ENCODE results near the gene LTO1.
A peak's percentile ranks its signal among the peaks of the same experiment; 100 is the strongest.

LTO1 gene

GRCh38 chr11:69682221-69682620 is 7.1 kb upstream of the LTO1 start:
- DNase-seq (ENCODE audit: low read depth in 3 of 3, low spot score in 1 of 3) = no peak

- DNase-seq (ENCODE audit: low read depth in 3 of 3, low spot score in 1 of 3) = no peak
Measured at GRCh38 chr11:69680688-69681087, 5.5 kb upstream of the LTO1 start.

GRCh38 chr11:69677749-69678148 is 2.6 kb upstream of the LTO1 start:
- no peak for DNase-seq (ENCODE audit: low read depth in 3 of 3, low spot score in 1 of 3)

GRCh38 chr11:69674267-69674885 is 777 bp downstream of the LTO1 start:
- no peak for DNase-seq (ENCODE audit: low read depth in 3 of 3, low spot score in 1 of 3)

- no peak for DNase-seq (ENCODE audit: low read depth in 3 of 3, low spot score in 1 of 3)
Measured at GRCh38 chr11:69671734-69672465, 3.3 kb downstream of the LTO1 start.

- DNase-seq (ENCODE audit: low read depth in 3 of 3, low spot score in 1 of 3) = peak in 2 of 3 donors; percentile 13 to 38
Measured at GRCh38 chr11:69670158-69670845, 4.9 kb downstream of the LTO1 start.

- no peak for DNase-seq (ENCODE audit: low read depth in 3 of 3, low spot score in 1 of 3)
Measured at GRCh38 chr11:69669486-69669885, 5.7 kb downstream of the LTO1 start.

GRCh38 chr11:69667619-69668604 is 7.2 kb downstream of the LTO1 start:
- DNase-seq (ENCODE audit: low read depth in 3 of 3, low spot score in 1 of 3) = no peak

- DNase-seq (ENCODE audit: low read depth in 3 of 3, low spot score in 1 of 3) = no peak
Measured at GRCh38 chr11:69666752-69667536, 8.2 kb downstream of the LTO1 start.

GRCh38 chr11:69666261-69666660 is 8.9 kb downstream of the LTO1 start:
- DNase-seq (ENCODE audit: low read depth in 3 of 3, low spot score in 1 of 3) = no peak

- DNase-seq (ENCODE audit: low read depth in 3 of 3, low spot score in 1 of 3) = no peak
Measured at GRCh38 chr11:69665669-69666068, 9.5 kb downstream of the LTO1 start.

- DNase-seq (ENCODE audit: low read depth in 3 of 3, low spot score in 1 of 3) = no peak
Measured at GRCh38 chr11:69664901-69665300, 10.3 kb downstream of the LTO1 start.

- DNase-seq (ENCODE audit: low read depth in 3 of 3, low spot score in 1 of 3) = no peak
Measured at GRCh38 chr11:69664103-69664775, 10.9 kb downstream of the LTO1 start.

- no peak for DNase-seq (ENCODE audit: low read depth in 3 of 3, low spot score in 1 of 3)
Measured at GRCh38 chr11:69663326-69663725, 11.8 kb downstream of the LTO1 start.

- no peak for DNase-seq (ENCODE audit: low read depth in 3 of 3, low spot score in 1 of 3)
Measured at GRCh38 chr11:69662806-69663205, 12.3 kb downstream of the LTO1 start.

- no peak for DNase-seq (ENCODE audit: low read depth in 3 of 3, low spot score in 1 of 3)
Measured at GRCh38 chr11:69662021-69662698, 13.0 kb downstream of the LTO1 start.

- DNase-seq (ENCODE audit: low read depth in 3 of 3, low spot score in 1 of 3) = no peak
Measured at GRCh38 chr11:69661413-69661715, 13.8 kb downstream of the LTO1 start.

- DNase-seq (ENCODE audit: low read depth in 3 of 3, low spot score in 1 of 3) = no peak
Measured at GRCh38 chr11:69660001-69660500, 15.1 kb downstream of the LTO1 start.

- DNase-seq (ENCODE audit: low read depth in 3 of 3, low spot score in 1 of 3) = no peak
Measured at GRCh38 chr11:69659591-69659990, 15.6 kb downstream of the LTO1 start.

All from stimulated activated CD4-positive, alpha-beta T cell treated with anti-CD3 and anti-CD28 coated beads, TNF-alpha, amount 100 ng/mL, for 1 hour (primary cell).